HG02870 (cell line): ENCODE measurements around the gene HMGB2.
A peak's percentile ranks its signal among the peaks of the same experiment; 100 is the strongest.

Source experiments
- ATAC-seq: cut with Tn5 transposase; IDR thresholded peaks from one replicate; pipeline ENCODE4 v1.9.1; 2021; ENCODE audit warnings: mild to moderate bottlenecking, moderate library complexity; ENCODE audit not compliant: unreplicated experiment

Gene HMGB2

GRCh38 chr4:173334085-173334890 lies at the start of gene HMGB2:
Gene HMGB2 (minus strand): TSS chr4:173334358. CDS start chr4:173333649, 709 bp downstream.
- peak; percentile 86 for ATAC-seq

- ATAC-seq: no peak
Observed at GRCh38 chr4:173382349-173382748, 48.2 kb upstream of the HMGB2 start.

DNA sequence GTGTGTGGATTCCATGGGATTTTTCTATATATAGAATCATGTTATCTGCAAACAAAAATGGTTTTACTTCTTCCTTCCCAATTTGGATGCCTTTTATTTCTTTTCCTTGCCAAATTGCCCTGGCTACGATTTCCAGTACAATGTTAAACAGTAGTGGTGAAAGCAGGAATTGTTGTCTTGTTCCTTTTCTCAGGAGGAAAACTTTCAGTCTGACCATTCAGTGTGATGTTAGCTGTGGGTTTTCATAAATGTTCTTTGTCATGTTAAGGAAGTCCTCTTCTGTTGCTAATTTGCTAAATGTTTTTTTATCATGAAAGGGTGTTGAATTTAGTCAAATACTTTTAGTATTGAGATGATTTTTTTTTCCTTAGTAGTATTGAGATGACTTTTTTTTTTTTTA lies 47.5 kb upstream of the HMGB2 start:
- no peak for ATAC-seq

GRCh38 chr4:173380987-173381386 lies 46.8 kb upstream of the HMGB2 start:
- ATAC-seq: peak; percentile 70

GRCh38 chr4:173379929-173380328 lies 45.8 kb upstream of the HMGB2 start:
- ATAC-seq: no peak

DNA sequence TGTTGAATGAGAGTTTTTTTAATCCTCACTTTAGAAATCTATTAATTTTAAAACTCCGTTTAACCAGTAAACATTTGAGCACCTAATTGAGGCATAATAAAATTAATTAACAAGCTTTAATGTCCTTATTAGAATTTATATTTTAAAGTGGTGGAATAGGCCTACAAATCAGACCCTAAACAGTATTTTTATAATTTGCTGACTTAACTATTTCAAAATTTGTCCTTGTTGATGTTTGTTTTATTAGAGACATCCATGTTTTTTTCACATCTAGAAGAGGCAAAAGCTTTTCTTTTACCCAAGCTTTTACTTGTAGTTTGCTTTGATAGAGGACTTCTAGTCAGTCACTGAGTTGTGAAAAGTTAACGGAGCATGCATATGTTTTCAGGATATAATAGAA lies 40.4 kb upstream of the HMGB2 start:
- ATAC-seq: no peak

- ATAC-seq: peak; percentile 13
Observed at GRCh38 chr4:173371292-173372192, 37.4 kb upstream of the HMGB2 start.

DNA sequence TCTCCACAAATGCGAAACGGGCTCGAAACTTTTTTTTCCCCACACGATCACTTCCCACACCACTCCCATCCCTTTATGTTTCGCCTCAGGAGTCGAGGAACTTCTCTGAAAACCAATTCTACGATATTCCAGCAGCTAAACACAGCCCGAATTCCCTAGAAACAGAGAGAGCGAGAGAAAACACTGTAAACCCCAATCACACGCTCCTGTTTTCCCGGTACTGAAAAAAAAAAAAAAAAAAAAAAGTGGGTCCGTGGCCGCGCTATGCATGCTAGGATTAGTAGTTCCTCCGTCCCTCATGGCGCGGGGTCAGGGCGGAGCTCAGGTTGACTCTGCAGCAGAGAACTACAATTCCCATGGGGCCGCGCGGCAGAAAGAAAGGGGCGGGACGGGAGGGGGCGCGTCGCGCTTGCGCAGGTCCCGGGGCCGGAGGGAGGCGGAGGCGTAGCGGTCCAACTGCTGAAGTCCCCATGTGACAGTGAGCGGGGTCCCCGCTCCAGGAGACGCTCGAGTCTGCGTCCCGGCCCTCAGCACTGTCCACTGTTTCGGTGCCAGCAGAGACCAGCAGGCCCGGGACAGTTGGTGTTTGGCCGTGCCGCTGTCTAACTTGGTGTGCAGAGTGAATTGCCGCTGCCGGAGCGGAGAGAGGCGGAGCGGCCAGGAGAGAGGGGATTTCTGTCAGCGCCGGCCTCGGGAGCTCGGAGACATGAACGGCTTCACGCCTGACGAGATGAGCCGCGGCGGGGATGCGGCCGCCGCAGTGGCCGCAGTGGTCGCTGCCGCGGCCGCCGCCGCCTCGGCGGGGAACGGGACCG lies 36.5 kb upstream of the HMGB2 start, which contains the start of gene SAP30:
Gene SAP30 (plus strand): TSS at position 478 of the 815 bp plus-strand sequence. CDS start 229 bp downstream, at position 707.
- peak; percentile 61 for ATAC-seq

DNA sequence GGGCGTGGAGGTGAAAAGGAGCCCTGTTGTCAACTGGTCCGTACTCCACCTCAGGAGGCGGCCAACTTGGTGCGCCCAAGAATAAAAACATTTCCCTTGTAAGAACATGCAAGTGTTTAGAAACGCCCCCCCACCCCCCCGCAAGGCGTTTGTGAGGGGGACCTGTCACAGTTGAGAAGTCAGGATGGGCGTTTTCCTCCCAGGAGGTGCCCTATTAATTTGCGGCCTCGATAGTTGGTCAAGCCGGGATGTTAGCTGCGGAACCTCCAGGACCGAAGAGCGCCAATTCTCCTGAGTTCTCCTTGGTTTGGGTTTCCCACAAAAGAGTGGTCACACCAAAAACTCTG lies 35.9 kb upstream of the HMGB2 start:
- ATAC-seq: peak; percentile 3

DNA sequence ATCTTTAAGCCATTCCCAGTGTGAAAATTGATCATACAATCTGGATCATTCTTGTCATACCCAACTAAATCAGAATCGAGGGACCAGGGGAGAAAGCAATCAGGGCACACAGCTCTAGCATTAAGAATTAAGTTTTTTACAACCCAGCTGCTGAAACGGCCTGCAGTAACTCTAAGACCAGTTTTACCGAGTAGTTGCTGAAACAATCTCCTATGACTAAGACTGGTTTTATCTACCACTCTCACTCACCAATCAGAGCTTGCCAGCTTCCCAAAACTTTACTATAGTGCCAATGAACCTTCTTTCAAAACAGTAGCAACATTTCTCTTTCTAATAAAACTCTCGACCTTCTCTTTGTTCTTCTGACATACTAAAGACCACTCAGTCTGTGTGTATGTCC lies 33.8 kb upstream of the HMGB2 start:
- no peak for ATAC-seq

- ATAC-seq: peak; percentile 30
Observed at GRCh38 chr4:173367285-173367684, 33.1 kb upstream of the HMGB2 start.

- no peak for ATAC-seq
Observed at GRCh38 chr4:173365359-173365996, 31.3 kb upstream of the HMGB2 start.

DNA sequence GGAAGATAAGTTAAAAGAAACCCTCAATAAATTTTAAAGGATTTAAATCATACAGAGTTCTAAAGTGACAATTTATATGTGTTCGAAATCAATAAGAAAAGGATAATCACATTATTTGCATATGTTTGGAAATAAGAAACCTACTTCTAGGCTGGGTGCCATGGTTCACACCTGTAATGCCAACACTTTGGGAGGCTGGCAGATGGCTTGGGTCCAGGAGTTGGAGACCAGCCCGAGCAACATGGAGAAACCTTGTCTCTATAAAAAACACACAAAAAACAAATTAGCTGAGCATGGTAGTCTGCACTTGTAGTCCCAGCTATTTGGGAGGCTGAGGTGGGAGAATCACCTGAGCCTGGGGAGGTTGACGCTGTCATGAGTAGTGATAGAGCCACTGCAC lies 28.5 kb upstream of the HMGB2 start:
- ATAC-seq: no peak

- no peak for ATAC-seq
Observed at GRCh38 chr4:173360587-173361221, 26.5 kb upstream of the HMGB2 start.

DNA sequence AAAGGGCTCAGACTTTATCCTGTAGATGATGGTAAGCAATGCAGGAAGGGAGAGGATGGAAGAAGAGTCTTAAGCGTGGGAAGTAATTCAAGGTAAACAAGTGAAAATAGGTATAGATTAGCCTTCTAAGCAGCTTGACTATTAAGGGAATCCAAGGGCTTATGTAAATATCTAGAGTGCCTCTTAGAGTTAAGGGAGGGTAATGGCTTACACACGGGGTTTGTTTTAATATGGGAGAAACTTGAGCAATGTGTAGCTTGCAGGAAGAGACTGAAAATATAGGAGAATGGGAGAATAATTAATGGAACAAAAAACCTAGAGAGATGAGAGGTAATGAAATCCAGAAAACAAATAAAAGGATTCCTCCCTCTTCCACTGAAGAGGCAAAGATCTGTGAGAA lies 23.8 kb upstream of the HMGB2 start:
- no peak for ATAC-seq

DNA sequence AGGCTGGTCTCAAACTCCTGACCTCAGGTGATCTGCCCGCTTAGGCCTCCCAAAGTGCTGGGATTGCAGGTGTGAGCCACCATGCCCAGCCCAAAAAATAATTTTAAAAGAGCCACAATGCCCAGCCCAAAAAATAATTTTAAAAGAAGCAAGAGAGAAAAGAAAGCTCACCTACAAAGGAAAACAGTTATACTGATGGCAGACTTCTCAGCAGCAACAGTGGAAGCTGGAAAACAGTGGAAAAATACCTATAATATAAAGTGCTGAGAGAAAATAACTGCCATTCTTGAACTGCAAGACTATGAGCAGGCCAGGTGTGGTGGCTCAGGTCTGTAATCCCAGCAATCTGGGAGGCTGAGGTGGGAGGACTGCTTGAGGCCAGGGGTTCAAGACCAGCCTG lies 13.3 kb upstream of the HMGB2 start:
- no peak for ATAC-seq

DNA sequence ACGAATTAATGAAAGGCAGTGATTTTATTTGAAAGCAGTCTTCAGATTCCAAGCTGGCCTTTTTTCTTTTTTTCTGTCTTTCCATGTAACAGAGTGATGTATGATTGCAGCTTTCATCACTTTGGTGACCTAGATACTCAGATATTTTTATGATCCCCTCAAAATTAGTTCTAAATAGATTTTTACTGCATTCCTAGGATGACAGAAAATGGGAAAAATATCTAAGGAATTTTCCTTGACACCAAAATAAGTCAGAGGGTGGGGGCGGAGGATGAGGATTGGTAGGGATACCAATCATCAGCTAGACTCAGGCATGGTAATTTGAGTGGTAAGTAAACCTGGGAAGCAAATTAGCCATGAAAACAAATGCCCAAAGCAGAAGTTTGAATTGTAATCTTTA lies 11.9 kb upstream of the HMGB2 start:
- no peak for ATAC-seq

GRCh38 chr4:173345648-173346047 lies 11.5 kb upstream of the HMGB2 start:
- ATAC-seq: peak; percentile 56

GRCh38 chr4:173343832-173344397 lies 9.8 kb upstream of the HMGB2 start:
- no peak for ATAC-seq

DNA sequence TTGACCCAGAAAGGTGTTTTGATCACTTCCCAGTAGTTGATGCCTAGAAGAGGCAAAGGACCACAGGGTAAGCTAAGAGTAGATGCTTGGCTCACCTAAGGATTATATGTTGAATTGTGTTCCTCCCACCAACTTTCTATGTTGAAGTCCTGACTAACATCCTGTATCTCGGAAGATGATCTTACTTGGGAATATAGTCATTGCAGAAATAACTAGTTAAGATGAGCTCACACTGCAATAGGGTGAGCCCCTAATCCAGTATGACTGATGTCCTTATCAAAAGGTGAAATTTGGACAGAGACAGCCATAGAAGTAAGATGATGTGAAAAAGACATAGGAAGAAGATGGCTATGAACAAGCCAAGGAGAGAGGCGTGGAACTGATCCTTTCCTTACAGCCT lies 3.3 kb upstream of the HMGB2 start:
- no peak for ATAC-seq
